IMR-90 (cell line): ENCODE measurements around the gene DMRT3.

Experiments used
- CTCF ChIP-seq: conservative IDR thresholded peaks from 2 replicates; pipeline ENCODE4 v1.5.1; 2012; ENCODE audit warnings: mild to moderate bottlenecking, low read depth, low read length, improper control_type of control experiment
- ELK1 ChIP-seq: fragments of 150-350 bp; IDR thresholded peaks from 2 replicates; pipeline ENCODE4 v1.6.1; 2016; ENCODE audit warnings: low read depth, mild to moderate bottlenecking, low read length, moderate library complexity, borderline replicate concordance
- MAFK ChIP-seq: IDR thresholded peaks from 2 replicates; pipeline ENCODE4 v1.6.1; 2012; ENCODE audit warnings: low read depth, low read length, improper control_type of control experiment
- POLR2A ChIP-seq: IDR thresholded peaks from 2 replicates; pipeline ENCODE4 v1.6.1; 2012; ENCODE audit warnings: mild to moderate bottlenecking, low read depth, low read length
- RCOR1 ChIP-seq: IDR thresholded peaks from 2 replicates; pipeline ENCODE4 v1.6.1; 2012; ENCODE audit warnings: mild to moderate bottlenecking, low read length, improper control_type of control experiment; ENCODE audit not compliant: insufficient replicate concordance
- SMC3 ChIP-seq: fragments of 150-350 bp; IDR thresholded peaks from 2 replicates; pipeline ENCODE4 v1.6.1; 2016; ENCODE audit warnings: low read depth, mild to moderate bottlenecking, antibody characterized with exemption, low read length, moderate library complexity
- USF2 ChIP-seq: fragments of 150-350 bp; IDR thresholded peaks from 2 replicates; pipeline ENCODE4 v1.6.1; 2017; ENCODE audit warnings: mild to moderate bottlenecking, antibody characterized with exemption, low read length, low read depth

- TF ChIP-seq POLR2A (no peak), SMC3 (no peak), CTCF (no peak), USF2 (no peak), MAFK (no peak), ELK1 (no peak), RCOR1 (no peak)
Observed at GRCh38 chr9:948497-948896, 28.0 kb upstream of the DMRT3 start.
